WERI-Rb-1 (cell line): ENCODE results near the gene CRYBG1.
"Not testable (repeated sequence)": the region's sequence is repeated elsewhere in the genome, so short reads cannot be mapped to it uniquely, and the experiment has no call there.

ENCODE experiments used
- DNase-seq: peaks from one replicate; pipeline ENCODE4 v3.0.0-alpha.2; 2020
- H3K27ac ChIP-seq: fragments of 250-450 bp; sonication (Bioruptor Pico); 2 replicates; pipeline ENCODE4 v1.5.1; 2020; ENCODE audit warnings: mild to moderate bottlenecking, moderate library complexity
- H3K27me3 ChIP-seq: fragments of 250-450 bp; sonication (Bioruptor Pico); 2 replicates; pipeline ENCODE4 v1.5.1; 2021; ENCODE audit warnings: mild to moderate bottlenecking, low read depth, moderate library complexity; ENCODE audit not compliant: insufficient read depth, severe bottlenecking
- H3K36me3 ChIP-seq: fragments of 250-450 bp; sonication (Bioruptor Pico); 2 replicates; pipeline ENCODE4 v1.5.1; 2020; ENCODE audit warnings: mild to moderate bottlenecking, moderate library complexity
- H3K4me3 ChIP-seq: 2 replicates; pipeline ENCODE4 v1.5.1; 2011; ENCODE audit warnings: low read depth, mild to moderate bottlenecking, control low read depth, low read length
- H3K9me3 ChIP-seq: fragments of 250-450 bp; sonication (Bioruptor Pico); 2 replicates; pipeline ENCODE4 v1.5.1; 2021; ENCODE audit warnings: mild to moderate bottlenecking, moderate library complexity; ENCODE audit not compliant: severe bottlenecking
- TF ChIP-seq, protein P1 (sequence below): IDR thresholded peaks from 2 replicates; pipeline ENCODE4 v1.5.1; 2011; ENCODE audit warnings: low read depth, mild to moderate bottlenecking, control low read depth, inconsistent platforms, low read length

CRYBG1 gene

GRCh38 chr6:106555767-106556166, 195.2 kb downstream of the CRYBG1 start:
- TF ChIP-seq, protein P1, sequence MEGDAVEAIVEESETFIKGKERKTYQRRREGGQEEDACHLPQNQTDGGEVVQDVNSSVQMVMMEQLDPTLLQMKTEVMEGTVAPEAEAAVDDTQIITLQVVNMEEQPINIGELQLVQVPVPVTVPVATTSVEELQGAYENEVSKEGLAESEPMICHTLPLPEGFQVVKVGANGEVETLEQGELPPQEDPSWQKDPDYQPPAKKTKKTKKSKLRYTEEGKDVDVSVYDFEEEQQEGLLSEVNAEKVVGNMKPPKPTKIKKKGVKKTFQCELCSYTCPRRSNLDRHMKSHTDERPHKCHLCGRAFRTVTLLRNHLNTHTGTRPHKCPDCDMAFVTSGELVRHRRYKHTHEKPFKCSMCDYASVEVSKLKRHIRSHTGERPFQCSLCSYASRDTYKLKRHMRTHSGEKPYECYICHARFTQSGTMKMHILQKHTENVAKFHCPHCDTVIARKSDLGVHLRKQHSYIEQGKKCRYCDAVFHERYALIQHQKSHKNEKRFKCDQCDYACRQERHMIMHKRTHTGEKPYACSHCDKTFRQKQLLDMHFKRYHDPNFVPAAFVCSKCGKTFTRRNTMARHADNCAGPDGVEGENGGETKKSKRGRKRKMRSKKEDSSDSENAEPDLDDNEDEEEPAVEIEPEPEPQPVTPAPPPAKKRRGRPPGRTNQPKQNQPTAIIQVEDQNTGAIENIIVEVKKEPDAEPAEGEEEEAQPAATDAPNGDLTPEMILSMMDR = no peak
- Histone ChIP-seq H3K27me3 (no peaks in the 10 kb centered on the region), H3K4me3 (no peak overlapping the region), H3K27ac (no peak overlapping the region), H3K9me3 (no peaks in the 10 kb centered on the region), H3K36me3 (no peaks in the 10 kb centered on the region)
- DNase-seq = no peak

DNA sequence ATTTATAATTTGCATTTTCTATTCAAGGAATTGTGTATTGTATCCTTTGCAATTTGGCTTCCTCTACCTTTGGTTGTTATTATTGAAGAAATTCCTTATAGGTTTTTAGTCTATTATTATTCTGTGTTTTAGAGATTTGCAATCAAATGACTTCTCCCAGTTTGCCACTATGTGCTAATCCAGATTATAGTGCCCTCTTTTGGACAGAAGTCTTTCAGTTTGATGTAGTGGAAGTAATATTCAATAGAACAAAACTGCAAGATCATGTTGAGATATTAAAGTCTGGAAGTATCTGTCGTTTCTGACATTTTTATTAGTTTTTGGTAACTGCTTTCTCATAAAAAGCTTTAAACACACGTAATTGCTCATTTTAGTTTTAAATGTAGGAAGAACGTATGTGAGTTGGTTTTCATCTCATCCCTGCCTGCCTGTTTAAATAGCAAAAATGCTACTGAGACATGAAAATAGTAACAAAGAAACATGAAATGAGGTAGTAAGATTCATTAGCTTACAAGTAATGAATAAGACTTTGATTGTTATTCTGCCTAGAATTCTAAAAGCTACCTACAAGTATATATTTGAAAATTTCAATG, 195.9 kb downstream of the CRYBG1 start:
- no peak for DNase-seq
- no peaks in the 10 kb centered on the region for H3K27me3 ChIP-seq
- TF ChIP-seq, protein P1 = no peak
- H3K36me3 ChIP-seq = no peaks in the 10 kb centered on the region
- H3K9me3 ChIP-seq = no peaks in the 10 kb centered on the region
- H3K27ac ChIP-seq = no peak overlapping the region
- no peak overlapping the region for H3K4me3 ChIP-seq

DNA sequence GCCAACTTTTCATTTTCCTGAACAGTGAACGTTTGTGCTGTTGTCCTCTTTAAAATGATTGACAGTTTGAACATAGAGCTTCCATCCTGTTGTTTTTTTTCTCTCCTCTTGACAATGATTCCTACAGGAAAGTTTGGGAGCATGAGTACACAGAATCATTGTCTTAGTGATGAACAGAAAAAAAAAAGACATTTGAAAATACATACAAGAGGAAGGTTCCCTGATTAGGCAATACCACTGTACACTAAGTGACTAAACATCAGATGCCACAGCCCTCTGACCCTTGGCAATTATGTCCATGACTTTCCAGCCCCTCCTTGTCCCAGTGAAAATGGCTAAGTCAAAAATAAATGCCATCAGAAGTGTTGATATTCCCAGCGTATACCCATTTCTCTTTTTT, 197.3 kb downstream of the CRYBG1 start:
- no peak for DNase-seq
- Histone ChIP-seq H3K36me3 (no peaks in the 10 kb centered on the region), H3K27me3 (no peaks in the 10 kb centered on the region), H3K9me3 (no peaks in the 10 kb centered on the region), H3K4me3 (no peak overlapping the region), H3K27ac (no peak overlapping the region)
- TF ChIP-seq, protein P1 = no peak

DNA sequence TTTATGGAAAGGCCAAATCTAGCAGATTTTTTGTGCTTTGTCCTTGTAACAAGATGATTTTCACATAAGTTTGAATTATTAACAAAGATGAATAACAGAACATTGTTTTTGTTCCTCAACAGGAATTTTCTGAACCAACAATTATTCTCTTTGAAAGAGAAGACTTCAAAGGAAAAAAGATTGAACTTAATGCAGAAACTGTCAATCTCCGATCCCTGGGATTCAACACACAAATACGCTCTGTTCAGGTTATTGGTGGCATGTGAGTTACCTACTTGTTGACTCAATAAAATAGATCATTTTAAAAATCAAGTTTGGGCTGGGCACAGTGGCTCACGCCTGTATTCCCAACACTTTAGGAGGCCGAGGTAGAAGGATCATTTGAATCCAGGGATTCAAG, 197.8 kb downstream of the CRYBG1 start:
- no peak for DNase-seq
- Histone ChIP-seq H3K27ac (no peak overlapping the region), H3K27me3 (no peaks in the 10 kb centered on the region), H3K36me3 (no peaks in the 10 kb centered on the region), H3K9me3 (no peaks in the 10 kb centered on the region), H3K4me3 (no peak overlapping the region)
- TF ChIP-seq, protein P1 = no peak

GRCh38 chr6:106559659-106560058, 199.1 kb downstream of the CRYBG1 start:
- not testable (repeated sequence) for DNase-seq, H3K4me3 ChIP-seq, H3K9me3 ChIP-seq, H3K27ac ChIP-seq, H3K27me3 ChIP-seq, H3K36me3 ChIP-seq

- TF ChIP-seq, protein P1 = no peak
- H3K4me3 ChIP-seq = no peak overlapping the region
- H3K27me3 ChIP-seq = no peaks in the 10 kb centered on the region
- H3K36me3 ChIP-seq = no peaks in the 10 kb centered on the region
- no peak overlapping the region for H3K27ac ChIP-seq
- no peaks in the 10 kb centered on the region for H3K9me3 ChIP-seq
- no peak for DNase-seq
These were observed 200.6 kb downstream of the CRYBG1 start for GRCh38 chr6:106560996-106561685.
